Peyer's patch (tissue), 4 donors: ENCODE results near the gene CDRT4. TPM values are rescaled to one million over a fixed set of nuclear protein-coding genes. Genes with fewer than 3 reads are reported as not detected.

ENCODE experiments used
- DNase-seq, 3 donors: peaks; one replicate each; pipeline ENCODE4 v3.0.0-alpha.2; 2017 to 2019
- H3K27ac ChIP-seq, 4 donors: fragments of 200-600 bp; sonication (generic); one replicate each; pipeline ENCODE4 v1.5.1; 2016 to 2019
- H3K27me3 ChIP-seq, 2 donors: fragments of 200-600 bp; sonication (generic); one replicate each; pipeline ENCODE4 v1.5.1; 2019
- H3K36me3 ChIP-seq, 3 donors: fragments of 200-600 bp; sonication (generic); one replicate each; pipeline ENCODE4 v1.5.1; 2016 to 2019
- H3K4me1 ChIP-seq, 4 donors: fragments of 200-600 bp; sonication (generic); one replicate each; pipeline ENCODE4 v1.5.1; 2016 to 2019
- H3K4me3 ChIP-seq, 4 donors: fragments of 200-600 bp; sonication (generic); 1 replicate in 3 of 4; 2 replicates in 1 of 4; pipeline ENCODE4 v1.5.1; 2016 to 2019; ENCODE audit warnings: mild to moderate bottlenecking in 1 of 4
- H3K9me3 ChIP-seq, 4 donors: fragments of 200-600 bp; sonication (generic); one replicate each; pipeline ENCODE4 v1.5.1; 2016 to 2019; ENCODE audit warnings: mild to moderate bottlenecking in 1 of 4
- CTCF ChIP-seq, 6 experiments: fragments of 450-650 bp in 4 of 6; fragments of 200-600 bp in 2 of 6; sonication (generic) in 1 of 6; IDR thresholded peaks; one replicate each; pipeline ENCODE4 v1.5.1; 2017 to 2019; ENCODE audit warnings: antibody characterized with exemption in 6 of 6, mild to moderate bottlenecking in 3 of 6, moderate library complexity in 1 of 6
- POLR2A ChIP-seq, 2 donors: fragments of 450-650 bp; IDR thresholded peaks; one replicate each; pipeline ENCODE4 v1.5.1; 2017; ENCODE audit warnings: antibody characterized with exemption in 2 of 2, mild to moderate bottlenecking in 2 of 2, moderate library complexity in 2 of 2
- total RNA-seq, 4 donors: library from RNA; depleted of rRNA; stranded (reverse); fragments of >200 nt; gene quantifications; one replicate each; pipeline ENCODE4 v1.1.0, GENCODE V29; 2016

CDRT4 gene
- total RNA-seq, 4 donors from 2014 or later, result 17.9 to 28.5 (median 26.4) TPM; not detected in 1

GRCh38 chr17:15399443-15399842, 68.0 kb downstream of the CDRT4 start:
- H3K4me3 ChIP-seq, result no peak overlapping the region
- H3K27ac ChIP-seq, result peak overlapping the region in 1 of 4 donors; percentile 13
- no peaks in the 10 kb centered on the region for H3K27me3 ChIP-seq
- no peaks in the 10 kb centered on the region for H3K9me3 ChIP-seq
- no peak for DNase-seq
- TF ChIP-seq POLR2A (IDR thresholded peaks at IDR 0.05) (no peak), CTCF (IDR thresholded peaks at IDR 0.05) (no peak)
- no peaks in the 10 kb centered on the region for H3K36me3 ChIP-seq
- peaks cover 0 to 20% (median 0%) of the 10 kb centered on the region in 4 donors for H3K4me1 ChIP-seq

- TF ChIP-seq CTCF (IDR thresholded peaks at IDR 0.05) (no peak), POLR2A (IDR thresholded peaks at IDR 0.05) (no peak)
- no peaks in the 10 kb centered on the region for H3K9me3 ChIP-seq
- no peak for DNase-seq
- H3K4me3 ChIP-seq, result no peak overlapping the region
- H3K36me3 ChIP-seq, result no peaks in the 10 kb centered on the region
- peak overlapping the region in 3 of 4 donors; percentile 10 to 30 (median 13) for H3K27ac ChIP-seq
- peaks cover 0 to 14% (median 0%) of the 10 kb centered on the region in 4 donors for H3K4me1 ChIP-seq
- H3K27me3 ChIP-seq, result no peaks in the 10 kb centered on the region
These were observed 68.6 kb downstream of the CDRT4 start for GRCh38 chr17:15398736-15399331.

GRCh38 chr17:15398291-15398690, 69.1 kb downstream of the CDRT4 start:
- H3K4me1 ChIP-seq, result peaks cover 0 to 11% (median 0%) of the 10 kb centered on the region in 4 donors
- DNase-seq, result no peak
- TF ChIP-seq CTCF (IDR thresholded peaks at IDR 0.05) (no peak), POLR2A (IDR thresholded peaks at IDR 0.05) (no peak)
- no peak overlapping the region for H3K4me3 ChIP-seq
- H3K36me3 ChIP-seq, result no peaks in the 10 kb centered on the region
- H3K9me3 ChIP-seq, result no peaks in the 10 kb centered on the region
- no peaks in the 10 kb centered on the region for H3K27me3 ChIP-seq
- peak overlapping the region in 2 of 4 donors; percentile 10 to 13 for H3K27ac ChIP-seq

GRCh38 chr17:15397620-15398019, 69.8 kb downstream of the CDRT4 start:
- DNase-seq, result no peak
- H3K9me3 ChIP-seq, result no peaks in the 10 kb centered on the region
- H3K4me1 ChIP-seq, result peaks cover 0 to 9% (median 0%) of the 10 kb centered on the region in 4 donors
- TF ChIP-seq CTCF (IDR thresholded peaks at IDR 0.05) (no peak), POLR2A (IDR thresholded peaks at IDR 0.05) (no peak)
- no peaks in the 10 kb centered on the region for H3K36me3 ChIP-seq
- H3K4me3 ChIP-seq, result no peak overlapping the region
- no peak overlapping the region for H3K27ac ChIP-seq
- no peaks in the 10 kb centered on the region for H3K27me3 ChIP-seq

- Histone ChIP-seq H3K4me1 (peaks cover 0 to 9% (median 0%) of the 10 kb centered on the region in 4 donors), H3K36me3 (no peaks in the 10 kb centered on the region), H3K27ac (no peak overlapping the region), H3K27me3 (no peaks in the 10 kb centered on the region), H3K9me3 (no peaks in the 10 kb centered on the region), H3K4me3 (no peak overlapping the region)
- no peak for DNase-seq
- no peak for TF ChIP-seq POLR2A (IDR thresholded peaks at IDR 0.05)
- no peak for TF ChIP-seq CTCF (IDR thresholded peaks at IDR 0.05)
These were observed 72.3 kb downstream of the CDRT4 start for GRCh38 chr17:15395091-15395490.
